Cardiac fibroblast (primary cell): ENCODE results near the gene FOXC1.

Experiments used
- DNase-seq, 2 donors: peaks; one replicate each; pipeline versions ENCODE4 v3.0.0 to v3.0.0-alpha.2; 2010; ENCODE audit warnings: low read depth in 2 of 2
- H3K4me3 ChIP-seq, 2 donors: replicated peaks in 1 of 2; 1 replicate in 1 of 2; 2 replicates in 1 of 2; pipeline ENCODE4 v1.5.1; 2011; ENCODE audit warnings: low read depth in 2 of 2, low read length in 2 of 2, mild to moderate bottlenecking in 2 of 2, moderate library complexity in 1 of 2
- TF ChIP-seq, protein P1 (sequence below): IDR thresholded peaks from one replicate; pipeline ENCODE4 v1.5.1; 2011; ENCODE audit warnings: low read depth, mild to moderate bottlenecking, low read length, inconsistent platforms

FOXC1 gene

DNA sequence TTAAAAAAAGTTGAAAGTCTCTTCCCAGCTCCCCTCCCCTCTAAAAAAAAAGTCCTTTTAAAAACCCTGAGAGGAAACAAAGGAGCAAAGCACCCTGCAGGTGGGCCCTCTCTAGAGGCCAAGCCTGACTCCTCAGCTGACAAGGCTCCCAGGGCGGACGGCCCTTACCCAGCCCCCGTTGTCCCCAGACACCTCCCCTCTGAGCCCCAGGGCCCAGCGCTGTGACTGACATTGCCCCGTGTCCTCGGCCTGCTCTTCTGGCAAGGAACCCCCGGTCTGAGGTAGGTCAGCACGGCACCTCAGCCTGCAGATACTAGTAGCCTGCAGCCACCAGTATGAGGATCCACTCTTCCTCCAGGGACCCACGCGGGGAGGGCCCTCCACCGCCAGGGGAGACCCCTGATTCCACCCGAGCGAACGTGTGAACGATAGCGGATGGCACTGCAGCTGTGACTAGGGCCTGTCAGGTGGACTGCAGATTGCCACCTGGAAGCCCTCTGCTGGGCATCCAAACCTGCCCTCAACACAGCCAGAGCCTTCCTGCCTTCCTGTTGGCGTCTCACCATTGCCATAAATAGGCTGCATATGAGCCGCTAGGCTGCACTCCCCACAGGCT is 34.2 kb downstream of the FOXC1 start:
- no peak for DNase-seq
- TF ChIP-seq, protein P1, sequence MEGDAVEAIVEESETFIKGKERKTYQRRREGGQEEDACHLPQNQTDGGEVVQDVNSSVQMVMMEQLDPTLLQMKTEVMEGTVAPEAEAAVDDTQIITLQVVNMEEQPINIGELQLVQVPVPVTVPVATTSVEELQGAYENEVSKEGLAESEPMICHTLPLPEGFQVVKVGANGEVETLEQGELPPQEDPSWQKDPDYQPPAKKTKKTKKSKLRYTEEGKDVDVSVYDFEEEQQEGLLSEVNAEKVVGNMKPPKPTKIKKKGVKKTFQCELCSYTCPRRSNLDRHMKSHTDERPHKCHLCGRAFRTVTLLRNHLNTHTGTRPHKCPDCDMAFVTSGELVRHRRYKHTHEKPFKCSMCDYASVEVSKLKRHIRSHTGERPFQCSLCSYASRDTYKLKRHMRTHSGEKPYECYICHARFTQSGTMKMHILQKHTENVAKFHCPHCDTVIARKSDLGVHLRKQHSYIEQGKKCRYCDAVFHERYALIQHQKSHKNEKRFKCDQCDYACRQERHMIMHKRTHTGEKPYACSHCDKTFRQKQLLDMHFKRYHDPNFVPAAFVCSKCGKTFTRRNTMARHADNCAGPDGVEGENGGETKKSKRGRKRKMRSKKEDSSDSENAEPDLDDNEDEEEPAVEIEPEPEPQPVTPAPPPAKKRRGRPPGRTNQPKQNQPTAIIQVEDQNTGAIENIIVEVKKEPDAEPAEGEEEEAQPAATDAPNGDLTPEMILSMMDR: no peak
- H3K4me3 ChIP-seq: no peak overlapping the region

DNA sequence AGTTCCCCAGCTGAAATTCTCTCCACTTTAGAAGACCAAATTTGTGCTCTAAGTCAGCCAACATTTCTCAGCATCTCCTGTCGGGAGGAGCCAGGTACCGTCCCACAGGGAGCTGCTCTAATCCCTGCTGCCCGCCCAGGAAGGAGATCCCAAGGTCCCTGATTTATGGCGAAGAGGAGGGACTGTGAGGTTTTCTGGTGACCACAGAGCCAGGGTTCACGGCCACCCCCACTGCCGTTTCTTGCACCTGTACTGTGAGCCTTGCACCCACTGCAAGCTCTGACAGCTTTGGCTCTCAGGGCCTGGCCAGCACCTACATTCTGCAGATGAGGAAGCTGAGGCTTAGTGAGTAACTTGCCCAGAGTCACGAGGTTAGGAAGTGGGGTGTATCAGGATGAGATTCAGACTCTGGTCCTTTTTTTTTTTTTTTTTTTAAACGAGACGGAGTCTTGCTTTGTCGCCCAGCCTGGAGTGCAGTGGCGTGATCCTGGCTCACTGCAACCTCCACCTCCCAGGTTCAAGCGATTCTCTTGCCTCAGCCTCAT is 34.9 kb downstream of the FOXC1 start:
- TF ChIP-seq, protein P1: no peak
- no peak for DNase-seq
- no peak overlapping the region for H3K4me3 ChIP-seq

DNA sequence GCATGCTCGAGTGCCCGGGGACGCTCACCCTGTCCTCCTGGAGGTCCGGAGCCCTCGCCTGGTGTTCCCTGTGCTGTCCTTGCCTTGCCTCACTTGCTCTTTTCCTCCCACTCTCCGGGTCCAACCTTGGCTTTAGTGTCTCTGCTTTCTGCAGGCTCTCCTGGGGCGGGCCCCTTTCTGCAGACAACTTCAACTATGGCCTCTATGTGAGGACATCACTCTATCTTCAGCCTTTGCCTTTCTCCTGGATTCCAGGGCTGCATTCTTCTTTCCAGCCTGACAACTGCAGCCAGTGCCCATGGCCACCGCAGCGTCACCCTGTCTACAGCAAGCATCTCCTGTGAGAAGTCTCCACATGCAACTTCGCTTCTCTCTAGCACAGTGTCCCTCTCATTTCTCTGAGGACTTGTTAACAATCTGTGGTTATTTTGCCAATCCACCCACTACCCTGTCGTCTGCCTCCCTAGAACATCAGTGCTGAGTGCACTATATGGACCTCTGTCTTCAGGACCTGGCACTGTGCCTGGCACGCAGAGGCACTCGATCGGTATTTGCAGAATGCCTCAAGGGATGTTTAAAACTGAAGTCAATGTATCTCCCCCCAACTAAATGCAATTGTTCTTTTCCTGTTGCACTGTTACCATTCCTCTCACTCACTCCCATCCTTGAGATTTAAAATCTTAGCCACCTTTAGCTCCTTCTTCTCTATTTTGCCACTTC is 35.9 kb downstream of the FOXC1 start:
- TF ChIP-seq, protein P1: no peak
- no peak overlapping the region for H3K4me3 ChIP-seq
- peak in 1 of 2 donors; percentile 17 for DNase-seq

DNA sequence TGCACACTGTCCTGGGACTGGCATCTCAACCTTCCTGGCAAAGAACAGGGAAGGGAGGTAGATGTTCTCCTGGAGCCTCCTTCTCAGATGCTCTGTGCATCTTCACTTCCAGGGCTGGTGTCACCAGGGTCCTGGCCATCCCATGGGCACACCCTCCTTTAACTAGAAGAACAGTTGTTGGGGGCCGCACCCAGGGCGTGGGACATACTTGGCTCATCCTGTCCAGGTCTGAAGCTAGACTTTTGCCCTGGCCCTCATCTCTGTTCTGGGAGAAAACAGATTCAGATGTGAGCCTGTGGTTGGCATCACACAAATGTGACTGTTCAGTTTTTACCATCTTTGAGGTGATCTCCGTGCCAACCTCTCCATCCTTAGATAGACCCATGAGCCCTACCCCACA is 41.6 kb downstream of the FOXC1 start:
- no peak for DNase-seq
- no peak overlapping the region for H3K4me3 ChIP-seq
- TF ChIP-seq, protein P1: no peak

DNA sequence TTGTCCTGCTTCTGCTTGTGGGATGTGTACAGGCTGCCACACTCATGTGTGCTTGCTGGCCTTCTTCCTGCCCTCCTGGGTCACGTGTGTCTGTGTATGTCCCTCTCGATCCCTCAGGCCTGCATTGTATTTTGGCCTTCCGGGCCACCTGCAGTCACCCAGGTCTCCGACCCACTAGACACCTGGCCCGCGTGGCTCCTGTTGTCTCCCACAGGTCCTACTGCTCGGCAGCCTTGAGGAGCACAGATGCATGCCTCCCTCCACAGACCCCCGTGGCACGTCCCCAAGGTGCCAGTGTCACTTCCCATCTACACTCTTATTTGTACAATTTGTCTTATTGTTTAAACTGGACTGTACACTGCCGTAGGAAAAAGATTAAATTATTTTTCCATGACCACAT is 43.1 kb downstream of the FOXC1 start:
- H3K4me3 ChIP-seq: no peak overlapping the region
- TF ChIP-seq, protein P1: no peak
- DNase-seq: no peak

DNA sequence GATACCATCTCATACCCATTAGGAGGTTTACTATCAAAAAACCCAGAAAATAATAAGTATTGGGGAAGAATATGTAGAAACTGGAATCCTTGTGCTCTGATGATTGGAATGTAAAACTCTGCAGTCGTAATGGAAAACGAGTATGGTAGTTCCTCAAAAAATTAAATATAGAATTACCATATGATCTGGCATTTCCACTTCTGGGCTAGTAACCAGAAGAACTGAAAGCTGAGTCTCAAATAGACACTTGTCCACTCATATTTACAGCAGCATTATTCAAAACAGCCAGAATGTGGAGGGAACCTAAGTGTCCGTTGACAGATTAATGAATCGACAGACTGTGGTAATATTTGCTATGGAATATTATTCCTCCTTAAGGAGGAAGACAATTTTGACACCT is 44.3 kb downstream of the FOXC1 start:
- DNase-seq: no peak
- no peak overlapping the region for H3K4me3 ChIP-seq
- TF ChIP-seq, protein P1: no peak
